HEK293 (cell line): ENCODE data around the gene PRKCQ.

Experiments used
- CTCF ChIA-PET: fragments of 350-600 bp; formaldehyde crosslinking; extraction: SDS; loops from one replicate; lab custom pipeline; 2021; ENCODE audit warnings: antibody characterized with exemption; lab: Yijun Ruan, JAX
- POLR2A ChIA-PET: fragments of 300-600 bp; formaldehyde crosslinking; extraction: SDS; loops from one replicate; lab custom pipeline; 2020; ENCODE audit warnings: antibody characterized with exemption, inconsistent platforms; lab: Yijun Ruan, JAX
- H3K27ac ChIP-seq: fragments of 200-500 bp; sonication (Bioruptor generic); 2 replicates; pipeline ENCODE4 v1.5.1; 2014; ENCODE audit warnings: low read depth, low read length, control low read depth, inconsistent platforms; ENCODE audit errors: extremely low read depth
- H3K36me3 ChIP-seq, 2 experiments: fragments of 200-500 bp in 1 of 2; sonication (Bioruptor generic) in 1 of 2; 1 replicate in 1 of 2; 2 replicates in 1 of 2; pipeline ENCODE4 v1.5.1; 2014 to 2017; ENCODE audit warnings: inconsistent platforms in 2 of 2, low read length in 2 of 2; ENCODE audit not compliant: control insufficient read depth in 2 of 2, insufficient read depth in 1 of 2
- H3K4me1 ChIP-seq: fragments of 200-500 bp; sonication (Bioruptor generic); 2 replicates; pipeline ENCODE4 v1.5.1; 2014; ENCODE audit warnings: mild to moderate bottlenecking, low read length, inconsistent platforms; ENCODE audit not compliant: control insufficient read depth, insufficient read depth
- H3K4me3 ChIP-seq: 2 replicates; pipeline ENCODE4 v1.5.1; 2011; ENCODE audit warnings: low read depth, mild to moderate bottlenecking, control low read depth, low read length, moderate library complexity
- H3K9me3 ChIP-seq: fragments of 200-500 bp; sonication (Bioruptor generic); 2 replicates; pipeline ENCODE4 v1.5.1; 2014; ENCODE audit warnings: low read depth, low read length, inconsistent platforms; ENCODE audit not compliant: control insufficient read depth, insufficient read depth
- OVOL3 ChIP-seq: fragments of 450-650 bp; formaldehyde crosslinking; IDR thresholded peaks from 2 replicates; pipeline ENCODE4 v1.5.1; 2016; ENCODE audit warnings: missing biosample characterization, missing genetic modification characterization
- PRDM1 ChIP-seq: fragments of 450-650 bp; formaldehyde crosslinking; IDR thresholded peaks from 2 replicates; pipeline ENCODE4; 2016; ENCODE audit warnings: missing biosample characterization, missing genetic modification characterization
- ZFP3 ChIP-seq: fragments of 450-650 bp; formaldehyde crosslinking; IDR thresholded peaks from 2 replicates; pipeline ENCODE4 v1.5.1; 2016; ENCODE audit warnings: low read depth, missing biosample characterization, missing genetic modification characterization
- ZFP41 ChIP-seq: fragments of 450-650 bp; formaldehyde crosslinking; IDR thresholded peaks from 2 replicates; pipeline ENCODE4 v1.5.1; 2016; ENCODE audit warnings: missing biosample characterization, missing genetic modification characterization, borderline replicate concordance
- ZNF10 ChIP-seq: fragments of 450-650 bp; formaldehyde crosslinking; IDR thresholded peaks from 2 replicates; pipeline ENCODE4 v1.5.1; 2017; ENCODE audit warnings: missing biosample characterization, missing genetic modification characterization
- ZNF121 ChIP-seq: fragments of 450-650 bp; formaldehyde crosslinking; IDR thresholded peaks from 2 replicates; pipeline ENCODE4 v1.5.1; 2016; ENCODE audit warnings: missing biosample characterization, missing genetic modification characterization
- ZNF146 ChIP-seq: fragments of 450-650 bp; formaldehyde crosslinking; IDR thresholded peaks from 2 replicates; pipeline ENCODE4 v1.5.1; 2016; ENCODE audit warnings: missing biosample characterization, missing genetic modification characterization
- ZNF266 ChIP-seq: fragments of 450-650 bp; formaldehyde crosslinking; IDR thresholded peaks from 2 replicates; pipeline ENCODE4 v1.5.1; 2016; ENCODE audit warnings: missing biosample characterization, missing genetic modification characterization, low read depth
- ZNF350 ChIP-seq: fragments of 450-650 bp; formaldehyde crosslinking; IDR thresholded peaks from 2 replicates; pipeline ENCODE4 v1.5.0; 2017; ENCODE audit warnings: missing biosample characterization, mild to moderate bottlenecking, missing genetic modification characterization
- ZNF37A ChIP-seq: fragments of 450-650 bp; IDR thresholded peaks from 2 replicates; pipeline ENCODE4 v1.5.1; 2018; ENCODE audit warnings: missing biosample characterization, missing genetic modification characterization
- ZNF416 ChIP-seq: fragments of 450-650 bp; formaldehyde crosslinking; IDR thresholded peaks from 2 replicates; pipeline ENCODE4 v1.5.1; 2016; ENCODE audit warnings: missing biosample characterization, missing genetic modification characterization
- ZNF530 ChIP-seq: fragments of 450-650 bp; formaldehyde crosslinking; IDR thresholded peaks from 2 replicates; pipeline ENCODE4 v1.5.1; 2016; ENCODE audit warnings: low read depth, missing biosample characterization, missing genetic modification characterization
- ZNF624 ChIP-seq: fragments of 450-650 bp; formaldehyde crosslinking; IDR thresholded peaks from 2 replicates; pipeline ENCODE4 v1.5.1; 2017; ENCODE audit warnings: missing biosample characterization, missing genetic modification characterization
- ZNF776 ChIP-seq: fragments of 450-650 bp; formaldehyde crosslinking; IDR thresholded peaks from 2 replicates; pipeline ENCODE4 v1.5.0; 2017; ENCODE audit warnings: missing biosample characterization, missing genetic modification characterization, borderline replicate concordance
- ZNF791 ChIP-seq: fragments of 450-650 bp; formaldehyde crosslinking; IDR thresholded peaks from 2 replicates; pipeline ENCODE4 v1.5.1; 2016; ENCODE audit warnings: missing biosample characterization, missing genetic modification characterization
- TF ChIP-seq, protein P1 (sequence below): fragments of 450-650 bp; formaldehyde crosslinking; IDR thresholded peaks from 2 replicates; pipeline ENCODE4 v1.5.1; 2016; ENCODE audit warnings: missing biosample characterization, missing genetic modification characterization
- TF ChIP-seq, protein P2 (sequence below): fragments of 450-650 bp; formaldehyde crosslinking; IDR thresholded peaks from 2 replicates; pipeline ENCODE4 v1.5.0; 2017; ENCODE audit warnings: missing biosample characterization, missing genetic modification characterization, borderline replicate concordance
- TF ChIP-seq, protein P3 (sequence below): fragments of 450-650 bp; formaldehyde crosslinking; IDR thresholded peaks from 2 replicates; pipeline ENCODE4 v1.5.1; 2016; ENCODE audit warnings: missing biosample characterization, missing genetic modification characterization

Gene PRKCQ

DNA sequence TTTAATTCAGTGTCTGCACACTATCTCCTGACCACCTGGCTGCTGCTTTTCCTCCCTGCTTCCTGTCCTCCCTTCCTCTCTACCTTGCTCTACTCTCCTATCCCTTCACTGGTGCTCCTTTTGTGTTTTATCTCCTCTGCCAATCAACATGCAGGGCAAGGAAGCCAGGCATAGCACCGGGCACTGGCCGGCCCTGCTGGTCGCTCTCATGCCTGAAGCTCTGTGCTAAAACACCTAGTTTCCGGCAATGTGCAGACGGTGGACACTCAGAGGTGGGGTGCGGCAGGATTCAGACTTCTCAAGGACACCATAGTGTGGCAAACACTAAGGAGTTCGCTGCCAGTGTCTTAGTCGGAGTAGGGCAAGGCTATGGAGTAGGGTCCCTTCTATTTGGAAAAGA lies 177.1 kb downstream of the PRKCQ start:
- H3K9me3 ChIP-seq, result no peaks in the 10 kb centered on the region
- H3K27ac ChIP-seq, result no peak overlapping the region
- H3K4me1 ChIP-seq, result no peaks in the 10 kb centered on the region
- CTCF ChIA-PET, result interaction anchor here (0.6 to 5.5 kb wide), 11 partner anchors 9 to 389 kb away, joined by 3 to 84 read pairs (median 5); partner anchors contain the start of gene PFKFB3
- POLR2A ChIA-PET, result interaction anchor here (5.8 kb wide), 1 partner anchor 200 kb away, joined by 92 read pairs; the partner anchor contains the start of gene PFKFB3
- no peaks in the 10 kb centered on the region for H3K36me3 ChIP-seq
- no peak overlapping the region for H3K4me3 ChIP-seq
- TF ChIP-seq ZNF10 (tag by site-specific recombination), result no peak
- TF ChIP-seq ZNF266 (tag by site-specific recombination), result no peak
- TF ChIP-seq ZNF37A (tag by site-specific recombination), result no peak
- TF ChIP-seq, all 188 proteins: peak for 0

DNA sequence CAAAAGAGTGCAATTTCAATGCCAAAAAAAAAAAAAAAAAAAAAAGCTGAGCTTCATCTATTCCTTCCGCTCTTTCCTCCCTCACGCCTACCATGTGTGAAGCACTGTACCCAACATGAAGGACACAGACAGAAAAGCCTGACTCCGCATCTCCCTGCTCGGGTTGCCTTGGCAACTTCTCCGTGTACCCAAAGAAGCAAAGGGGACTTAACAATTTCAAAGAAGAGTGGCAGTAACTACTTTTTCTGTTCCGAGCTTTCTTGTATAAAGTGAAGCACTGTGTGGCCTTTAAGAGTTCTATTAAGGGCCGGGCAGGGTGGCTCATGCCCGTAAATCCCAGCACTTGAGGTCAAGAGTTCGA lies 177.7 kb downstream of the PRKCQ start:
- H3K4me1 ChIP-seq, result no peaks in the 10 kb centered on the region
- no peak overlapping the region for H3K27ac ChIP-seq
- TF ChIP-seq ZNF350 (tag by site-specific recombination) (no peak), ZNF624 (no peak), ZNF266 (tag by site-specific recombination) (no peak), ZNF791 (tag by site-specific recombination) (no peak), ZNF146 (tag by site-specific recombination) (no peak), ZNF530 (tag by site-specific recombination) (no peak), OVOL3 (tag by site-specific recombination) (no peak), ZFP41 (tag by site-specific recombination) (no peak), ZNF776 (tag by site-specific recombination) (no peak), PRDM1 (tag by site-specific recombination) (no peak), ZNF121 (tag by site-specific recombination) (no peak), ZNF416 (no peak), ZFP3 (no peak)
- TF ChIP-seq, protein P1, sequence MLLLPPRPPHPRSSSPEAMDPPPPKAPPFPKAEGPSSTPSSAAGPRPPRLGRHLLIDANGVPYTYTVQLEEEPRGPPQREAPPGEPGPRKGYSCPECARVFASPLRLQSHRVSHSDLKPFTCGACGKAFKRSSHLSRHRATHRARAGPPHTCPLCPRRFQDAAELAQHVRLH, result no peak
- TF ChIP-seq, protein P2, sequence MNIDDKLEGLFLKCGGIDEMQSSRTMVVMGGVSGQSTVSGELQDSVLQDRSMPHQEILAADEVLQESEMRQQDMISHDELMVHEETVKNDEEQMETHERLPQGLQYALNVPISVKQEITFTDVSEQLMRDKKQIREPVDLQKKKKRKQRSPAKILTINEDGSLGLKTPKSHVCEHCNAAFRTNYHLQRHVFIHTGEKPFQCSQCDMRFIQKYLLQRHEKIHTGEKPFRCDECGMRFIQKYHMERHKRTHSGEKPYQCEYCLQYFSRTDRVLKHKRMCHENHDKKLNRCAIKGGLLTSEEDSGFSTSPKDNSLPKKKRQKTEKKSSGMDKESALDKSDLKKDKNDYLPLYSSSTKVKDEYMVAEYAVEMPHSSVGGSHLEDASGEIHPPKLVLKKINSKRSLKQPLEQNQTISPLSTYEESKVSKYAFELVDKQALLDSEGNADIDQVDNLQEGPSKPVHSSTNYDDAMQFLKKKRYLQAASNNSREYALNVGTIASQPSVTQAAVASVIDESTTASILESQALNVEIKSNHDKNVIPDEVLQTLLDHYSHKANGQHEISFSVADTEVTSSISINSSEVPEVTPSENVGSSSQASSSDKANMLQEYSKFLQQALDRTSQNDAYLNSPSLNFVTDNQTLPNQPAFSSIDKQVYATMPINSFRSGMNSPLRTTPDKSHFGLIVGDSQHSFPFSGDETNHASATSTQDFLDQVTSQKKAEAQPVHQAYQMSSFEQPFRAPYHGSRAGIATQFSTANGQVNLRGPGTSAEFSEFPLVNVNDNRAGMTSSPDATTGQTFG (tag by site-specific recombination), result no peak
- TF ChIP-seq, protein P3, sequence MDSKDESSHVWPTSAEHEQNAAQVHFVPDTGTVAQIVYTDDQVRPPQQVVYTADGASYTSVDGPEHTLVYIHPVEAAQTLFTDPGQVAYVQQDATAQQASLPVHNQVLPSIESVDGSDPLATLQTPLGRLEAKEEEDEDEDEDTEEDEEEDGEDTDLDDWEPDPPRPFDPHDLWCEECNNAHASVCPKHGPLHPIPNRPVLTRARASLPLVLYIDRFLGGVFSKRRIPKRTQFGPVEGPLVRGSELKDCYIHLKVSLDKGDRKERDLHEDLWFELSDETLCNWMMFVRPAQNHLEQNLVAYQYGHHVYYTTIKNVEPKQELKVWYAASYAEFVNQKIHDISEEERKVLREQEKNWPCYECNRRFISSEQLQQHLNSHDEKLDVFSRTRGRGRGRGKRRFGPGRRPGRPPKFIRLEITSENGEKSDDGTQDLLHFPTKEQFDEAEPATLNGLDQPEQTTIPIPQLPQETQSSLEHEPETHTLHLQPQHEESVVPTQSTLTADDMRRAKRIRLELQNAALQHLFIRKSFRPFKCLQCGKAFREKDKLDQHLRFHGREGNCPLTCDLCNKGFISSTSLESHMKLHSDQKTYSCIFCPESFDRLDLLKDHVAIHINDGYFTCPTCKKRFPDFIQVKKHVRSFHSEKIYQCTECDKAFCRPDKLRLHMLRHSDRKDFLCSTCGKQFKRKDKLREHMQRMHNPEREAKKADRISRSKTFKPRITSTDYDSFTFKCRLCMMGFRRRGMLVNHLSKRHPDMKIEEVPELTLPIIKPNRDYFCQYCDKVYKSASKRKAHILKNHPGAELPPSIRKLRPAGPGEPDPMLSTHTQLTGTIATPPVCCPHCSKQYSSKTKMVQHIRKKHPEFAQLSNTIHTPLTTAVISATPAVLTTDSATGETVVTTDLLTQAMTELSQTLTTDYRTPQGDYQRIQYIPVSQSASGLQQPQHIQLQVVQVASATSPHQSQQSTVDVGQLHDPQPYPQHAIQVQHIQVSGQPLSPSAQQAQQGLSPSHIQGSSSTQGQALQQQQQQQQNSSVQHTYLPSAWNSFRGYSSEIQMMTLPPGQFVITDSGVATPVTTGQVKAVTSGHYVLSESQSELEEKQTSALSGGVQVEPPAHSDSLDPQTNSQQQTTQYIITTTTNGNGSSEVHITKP (tag by site-specific recombination), result no peak
- no peaks in the 10 kb centered on the region for H3K36me3 ChIP-seq
- POLR2A ChIA-PET, result interaction anchor here (0.6 to 5.8 kb wide), 6 partner anchors 105 to 513 kb away, joined by 3 to 92 read pairs (median 4); partner anchors contain the start of genes ANKRD16, FBH1 and PFKFB3
- no peak overlapping the region for H3K4me3 ChIP-seq
- H3K9me3 ChIP-seq, result no peaks in the 10 kb centered on the region
- CTCF ChIA-PET, result interaction anchor here (0.6 to 5.5 kb wide), 47 partner anchors 8 to 779 kb away, joined by 3 to 84 read pairs (median 5); partner anchors contain the start of gene PFKFB3
